K562 (cell line): ENCODE results near the gene FAM110D. TPM values are rescaled to one million over a fixed set of nuclear protein-coding genes. Genes with fewer than 3 reads are reported as not detected.

ENCODE experiments used
- FOXA3 ChIP-seq, 2 experiments: fragments of 450-650 bp in 1 of 2; sonication (generic) in 1 of 2; formaldehyde crosslinking; IDR thresholded peaks in 1 of 2; conservative IDR thresholded peaks in 1 of 2; 2 replicates each; pipeline versions ENCODE4 v1.4.0 to v1.8.0; 2020 to 2022; ENCODE audit warnings: mild to moderate bottlenecking in 2 of 2, missing genetic modification reagents in 1 of 2
- KLF6 ChIP-seq: fragments of 250-450 bp; sonication (Bioruptor Pico); IDR thresholded peaks from 2 replicates; pipeline ENCODE4 v1.4.0; 2020; ENCODE audit warnings: mild to moderate bottlenecking, moderate library complexity, borderline replicate concordance
- MAFK ChIP-seq: IDR thresholded peaks from 2 replicates; pipeline ENCODE4 v1.6.1; 2011; ENCODE audit warnings: low read length, improper control_type of control experiment
- MBD2 ChIP-seq: sonication (generic); IDR thresholded peaks from 2 replicates; pipeline ENCODE4 v1.6.1; 2016; ENCODE audit warnings: low read depth, borderline replicate concordance
- PKNOX1 ChIP-seq: fragments of 450-650 bp; IDR thresholded peaks from 2 replicates; pipeline ENCODE4 v1.6.1; 2016
- ZFX ChIP-seq: sonication (generic); formaldehyde crosslinking; IDR thresholded peaks from 2 replicates; pipeline ENCODE4 v1.8.0; 2022; ENCODE audit warnings: mild to moderate bottlenecking, missing genetic modification reagents, moderate library complexity
- ZNF780A ChIP-seq: fragments of 250-450 bp; sonication (Bioruptor Pico); IDR thresholded peaks from 2 replicates; pipeline ENCODE4 v1.5.0; 2021; ENCODE audit warnings: mild to moderate bottlenecking
- polyA plus RNA-seq, 8 experiments: library from polyadenylated mRNA; depleted of rRNA in 4 of 8; stranded (reverse) in 5 of 8; unstranded in 3 of 8; fragments of >200 nt; fragmentation: Nextera tagmentation in 2 of 8; fragmentation: Illumina TruSeq in 1 of 8; extraction: Ambion mirVana in 2 of 8; extraction: Trizol in 1 of 8; gene quantifications; 2 replicates each; pipeline versions ENCODE4 v1.2.1 to v1.2.3, GENCODE V29; 2011 to 2014; ENCODE audit warnings: inconsistent platforms in 1 of 8, missing spikeins in 1 of 8
- total RNA-seq, 7 experiments: library from RNA; depleted of rRNA in 6 of 7; stranded (reverse); fragments of >200 nt in 6 of 7; fragmentation: Illumina TruSeq in 2 of 7; extraction: Trizol in 2 of 7; gene quantifications; 2 replicates each; pipeline versions ENCODE4 v1.2.1 to v1.2.3, GENCODE V29; 2011 to 2021; ENCODE audit warnings: low replicate concordance in 1 of 7
- TF ChIP-seq, protein P1 (sequence below), 2 experiments: IDR thresholded peaks in 1 of 2; conservative IDR thresholded peaks in 1 of 2; 2 replicates each; pipeline ENCODE4 v1.6.1; 2016; ENCODE audit warnings: low read depth in 2 of 2, mild to moderate bottlenecking in 1 of 2, missing compliant biosample characterization in 1 of 2, missing genetic modification characterization in 1 of 2, moderate library complexity in 1 of 2
- TF ChIP-seq, protein P2 (sequence below): fragments of 200-800 bp; sonication (Bioruptor generic); IDR thresholded peaks from 2 replicates; pipeline ENCODE4 v1.6.1; 2017; ENCODE audit warnings: missing genetic modification characterization, missing compliant biosample characterization

Gene FAM110D
- total and polyA plus RNA-seq, 9 of the 15 experiments (the other 6 are each of a cell fraction or from before 2014, with no cell fraction given): 0.04 to 1.1 (median 0.33) TPM

- TF ChIP-seq FOXA3 (CRISPR knock-in tag; conservative IDR thresholded peaks at IDR 0.05 in 1 of 2, IDR thresholded peaks at IDR 0.05 in 1 of 2): no peak
- TF ChIP-seq ZFX (CRISPR knock-in tag): no peak
- TF ChIP-seq MAFK: no peak
- TF ChIP-seq, protein P1, sequence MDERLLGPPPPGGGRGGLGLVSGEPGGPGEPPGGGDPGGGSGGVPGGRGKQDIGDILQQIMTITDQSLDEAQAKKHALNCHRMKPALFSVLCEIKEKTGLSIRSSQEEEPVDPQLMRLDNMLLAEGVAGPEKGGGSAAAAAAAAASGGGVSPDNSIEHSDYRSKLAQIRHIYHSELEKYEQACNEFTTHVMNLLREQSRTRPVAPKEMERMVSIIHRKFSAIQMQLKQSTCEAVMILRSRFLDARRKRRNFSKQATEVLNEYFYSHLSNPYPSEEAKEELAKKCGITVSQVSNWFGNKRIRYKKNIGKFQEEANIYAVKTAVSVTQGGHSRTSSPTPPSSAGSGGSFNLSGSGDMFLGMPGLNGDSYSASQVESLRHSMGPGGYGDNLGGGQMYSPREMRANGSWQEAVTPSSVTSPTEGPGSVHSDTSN (CRISPR knock-in tag; IDR thresholded peaks at IDR 0.05; ENCODE audit: low read depth): no peak
- TF ChIP-seq, protein P1 (tag; conservative IDR thresholded peaks at IDR 0.05; ENCODE audit: low read depth): peak; percentile 61
- TF ChIP-seq ZNF780A (CRISPR knock-in tag): no peak
- no peak for TF ChIP-seq MBD2
- no peak for TF ChIP-seq KLF6 (CRISPR knock-in tag)
- TF ChIP-seq, protein P2, sequence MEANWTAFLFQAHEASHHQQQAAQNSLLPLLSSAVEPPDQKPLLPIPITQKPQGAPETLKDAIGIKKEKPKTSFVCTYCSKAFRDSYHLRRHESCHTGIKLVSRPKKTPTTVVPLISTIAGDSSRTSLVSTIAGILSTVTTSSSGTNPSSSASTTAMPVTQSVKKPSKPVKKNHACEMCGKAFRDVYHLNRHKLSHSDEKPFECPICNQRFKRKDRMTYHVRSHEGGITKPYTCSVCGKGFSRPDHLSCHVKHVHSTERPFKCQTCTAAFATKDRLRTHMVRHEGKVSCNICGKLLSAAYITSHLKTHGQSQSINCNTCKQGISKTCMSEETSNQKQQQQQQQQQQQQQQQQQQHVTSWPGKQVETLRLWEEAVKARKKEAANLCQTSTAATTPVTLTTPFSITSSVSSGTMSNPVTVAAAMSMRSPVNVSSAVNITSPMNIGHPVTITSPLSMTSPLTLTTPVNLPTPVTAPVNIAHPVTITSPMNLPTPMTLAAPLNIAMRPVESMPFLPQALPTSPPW: no peak
- peak; percentile 79 for TF ChIP-seq PKNOX1
Observed at GRCh38 chr1:26159743-26160039, 812 bp downstream of the FAM110D start (continued).
